NT2/D1 (cell line): ENCODE measurements around the gene DTNB.

Experiments used
- DNase-seq: peaks from one replicate; pipeline ENCODE4 v3.0.0-alpha.2; 2011; ENCODE audit warnings: low read depth, low spot score
- H3K27me3 ChIP-seq: 2 replicates; pipeline ENCODE4 v1.6.0; 2011; ENCODE audit warnings: mild to moderate bottlenecking; ENCODE audit not compliant: insufficient read length, insufficient read depth
- H3K36me3 ChIP-seq: 2 replicates; pipeline ENCODE4 v1.6.1; 2011; ENCODE audit warnings: mild to moderate bottlenecking, low read length, mixed read lengths; ENCODE audit not compliant: insufficient read depth, insufficient read length
- H3K4me1 ChIP-seq: 2 replicates; pipeline ENCODE4 v1.5.1; 2011; ENCODE audit not compliant: insufficient read depth, insufficient read length
- H3K4me3 ChIP-seq: 2 replicates; pipeline ENCODE4 v1.5.1; 2011; ENCODE audit warnings: low read depth; ENCODE audit not compliant: insufficient read length
- H3K9ac ChIP-seq: 2 replicates; pipeline ENCODE4 v1.6.0; 2011; ENCODE audit warnings: low read depth; ENCODE audit not compliant: insufficient read length
- H3K9me3 ChIP-seq: 2 replicates; pipeline ENCODE4 v1.5.1; 2011; ENCODE audit warnings: mild to moderate bottlenecking, low read length; ENCODE audit not compliant: insufficient read depth
- SUZ12 ChIP-seq: IDR thresholded peaks from 2 replicates; pipeline ENCODE4 v1.6.1; 2011; ENCODE audit not compliant: insufficient read length, insufficient read depth; ENCODE audit errors: extremely low read depth
- YY1 ChIP-seq: IDR thresholded peaks from 2 replicates; pipeline ENCODE4 v1.6.1; 2011; ENCODE audit not compliant: insufficient read length, insufficient read depth
- ZNF274 ChIP-seq: IDR thresholded peaks from 2 replicates; pipeline ENCODE4 v1.6.1; 2011; ENCODE audit warnings: mild to moderate bottlenecking, low read depth, low read length

The DTNB gene

GRCh38 chr2:25532521-25532920 is 140.9 kb downstream of the DTNB start:
- no peaks in the 10 kb centered on the region for H3K27me3 ChIP-seq
- no peak overlapping the region for H3K4me3 ChIP-seq
- H3K36me3 ChIP-seq = no peaks in the 10 kb centered on the region
- no peak overlapping the region for H3K9ac ChIP-seq
- DNase-seq = no peak
- no peaks in the 10 kb centered on the region for H3K4me1 ChIP-seq
- TF ChIP-seq YY1 = no peak
- TF ChIP-seq SUZ12 = no peak
- no peak for TF ChIP-seq ZNF274
- H3K9me3 ChIP-seq = peaks cover 29% of the 10 kb centered on the region; the same call in 1 of the 2 replicates

DNA sequence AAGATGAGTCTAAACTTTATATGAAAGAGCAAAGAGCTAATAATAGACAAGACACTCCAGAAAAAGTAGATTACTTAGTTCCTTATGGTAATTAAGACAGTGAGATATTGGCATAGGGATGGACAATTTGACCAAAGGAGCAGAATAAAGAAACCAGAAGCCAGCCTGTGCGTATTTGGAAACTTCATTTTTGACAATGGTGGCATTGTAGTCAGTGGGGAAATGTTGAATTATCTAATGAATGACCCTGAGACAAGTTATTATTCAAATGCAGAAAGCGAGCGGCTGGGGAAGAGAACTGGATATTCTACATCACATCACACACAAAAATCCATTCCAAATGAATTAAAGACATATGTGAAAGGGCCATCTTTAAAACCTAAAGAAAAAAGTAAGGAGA is 144.3 kb downstream of the DTNB start:
- no peaks in the 10 kb centered on the region for H3K4me1 ChIP-seq
- no peak for DNase-seq
- H3K27me3 ChIP-seq = no peaks in the 10 kb centered on the region
- peaks cover 3% of the 10 kb centered on the region; the same call in 1 of the 2 replicates for H3K9me3 ChIP-seq
- no peaks in the 10 kb centered on the region for H3K36me3 ChIP-seq
- no peak overlapping the region for H3K9ac ChIP-seq
- no peak for TF ChIP-seq SUZ12
- TF ChIP-seq ZNF274 = no peak
- no peak for TF ChIP-seq YY1
- no peak overlapping the region for H3K4me3 ChIP-seq

DNA sequence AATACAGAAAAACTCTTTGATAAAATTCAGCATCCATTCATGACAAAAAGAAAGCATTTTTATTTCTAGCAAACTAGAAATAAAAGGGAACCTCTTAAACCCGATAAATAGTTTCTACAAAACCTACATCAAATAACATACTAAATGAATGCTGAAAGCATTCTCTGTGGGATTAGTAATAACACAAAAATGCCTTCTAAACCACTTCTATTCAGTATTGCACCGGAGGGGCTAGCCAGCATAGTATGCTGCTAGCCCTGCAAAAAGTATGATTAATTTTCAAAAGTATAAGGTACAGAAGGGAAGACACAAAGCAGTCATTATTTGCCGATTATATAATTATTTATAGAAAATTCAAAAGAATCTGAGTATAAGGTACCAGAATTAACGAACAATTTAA is 145.2 kb downstream of the DTNB start:
- Histone ChIP-seq H3K4me1 (no peaks in the 10 kb centered on the region), H3K9me3 (no peaks in the 10 kb centered on the region), H3K9ac (no peak overlapping the region), H3K4me3 (no peak overlapping the region), H3K36me3 (no peaks in the 10 kb centered on the region), H3K27me3 (no peaks in the 10 kb centered on the region)
- no peak for DNase-seq
- TF ChIP-seq SUZ12 (no peak), YY1 (no peak), ZNF274 (no peak)

DNA sequence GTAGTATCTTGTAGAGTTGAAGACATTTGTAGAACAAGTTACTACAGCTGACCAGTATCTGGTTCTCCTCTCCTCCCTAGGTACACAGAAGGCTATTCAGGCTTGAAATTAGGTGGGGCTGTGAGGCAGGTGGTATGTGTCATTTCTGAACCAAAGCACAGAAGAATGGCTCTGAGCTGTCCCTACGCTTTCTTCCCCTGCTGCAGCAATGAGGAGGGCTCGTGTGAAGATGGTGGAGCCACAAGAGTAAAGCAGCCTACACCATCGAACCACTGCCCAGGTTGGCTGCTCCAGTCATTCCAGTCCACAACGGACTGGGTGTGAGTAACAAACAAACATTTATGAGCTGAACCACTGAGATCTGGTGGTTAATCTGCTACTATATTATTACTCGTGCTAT is 148.9 kb downstream of the DTNB start:
- Histone ChIP-seq H3K9ac (no peak overlapping the region), H3K4me3 (no peak overlapping the region), H3K27me3 (no peaks in the 10 kb centered on the region), H3K9me3 (no peaks in the 10 kb centered on the region), H3K4me1 (no peaks in the 10 kb centered on the region), H3K36me3 (no peaks in the 10 kb centered on the region)
- DNase-seq = no peak
- TF ChIP-seq ZNF274 (no peak), SUZ12 (no peak), YY1 (no peak)

DNA sequence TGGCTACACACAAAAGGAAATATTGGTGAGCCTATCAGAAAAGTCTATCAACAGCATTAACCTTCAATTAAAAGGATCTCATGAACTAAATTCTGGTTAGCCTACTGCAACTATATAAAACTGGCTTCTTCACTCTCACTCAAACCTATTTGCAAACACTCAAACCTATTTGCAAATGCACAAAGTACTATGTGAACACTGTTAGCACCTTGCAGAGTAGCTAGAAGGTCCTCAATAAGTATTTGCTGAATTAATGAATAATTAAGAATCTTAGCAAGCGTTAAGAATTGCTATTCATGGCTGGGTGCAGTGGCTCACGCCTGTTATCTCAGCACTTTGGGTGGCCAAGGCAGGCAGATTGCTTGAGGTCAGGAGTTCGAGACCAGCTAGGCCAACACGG is 150.3 kb downstream of the DTNB start:
- no peak for DNase-seq
- H3K36me3 ChIP-seq = no peaks in the 10 kb centered on the region
- TF ChIP-seq YY1 (no peak), SUZ12 (no peak), ZNF274 (no peak)
- H3K27me3 ChIP-seq = no peaks in the 10 kb centered on the region
- H3K9me3 ChIP-seq = no peaks in the 10 kb centered on the region
- H3K4me1 ChIP-seq = no peaks in the 10 kb centered on the region
- H3K4me3 ChIP-seq = no peak overlapping the region
- no peak overlapping the region for H3K9ac ChIP-seq

- no peaks in the 10 kb centered on the region for H3K27me3 ChIP-seq
- TF ChIP-seq SUZ12 (no peak), YY1 (no peak), ZNF274 (no peak)
- H3K36me3 ChIP-seq = no peaks in the 10 kb centered on the region
- no peak overlapping the region for H3K9ac ChIP-seq
- H3K9me3 ChIP-seq = no peaks in the 10 kb centered on the region
- DNase-seq = no peak
- H3K4me1 ChIP-seq = no peaks in the 10 kb centered on the region
- no peak overlapping the region for H3K4me3 ChIP-seq
These were observed 151.6 kb downstream of the DTNB start for GRCh38 chr2:25521665-25522387.

- DNase-seq = no peak
- H3K27me3 ChIP-seq = no peaks in the 10 kb centered on the region
- TF ChIP-seq SUZ12 (no peak), ZNF274 (no peak), YY1 (no peak)
- no peaks in the 10 kb centered on the region for H3K36me3 ChIP-seq
- H3K4me1 ChIP-seq = no peaks in the 10 kb centered on the region
- no peaks in the 10 kb centered on the region for H3K9me3 ChIP-seq
- H3K4me3 ChIP-seq = no peak overlapping the region
- no peak overlapping the region for H3K9ac ChIP-seq
These were observed 152.3 kb downstream of the DTNB start for GRCh38 chr2:25521126-25521525.
